Activated CD4-positive, alpha-beta memory T cell treated with anti-CD3 and anti-CD28 coated beads, Interleukin-2, amount 10 ng/mL, durations not matched to agents 7 days and 5 days (primary cell): Measurements from ENCODE around the gene AMH. TPM values are rescaled to one million over a fixed set of nuclear protein-coding genes. Genes with fewer than 3 reads are reported as not detected.

Experiments used
- CTCF ChIA-PET: fragments of 350-600 bp; sonication (Branson Sonifier 250); formaldehyde crosslinking; loops from one replicate; lab custom pipeline; 2021; ENCODE audit warnings: antibody characterized with exemption, inconsistent platforms; lab: Charles Lee
- POLR2A ChIA-PET: fragments of 350-600 bp; sonication (Branson Sonifier 250); formaldehyde crosslinking; loops from one replicate; lab custom pipeline; 2021; ENCODE audit warnings: antibody characterized with exemption; lab: Charles Lee
- DNase-seq: peaks from one replicate; pipeline ENCODE4 v3.0.0-alpha.2; 2020
- H3K27ac Mint-ChIP-seq: one replicate; pipeline ENCODE4 v1.8.0; 2021; ENCODE audit warnings: mild to moderate bottlenecking, mixed read lengths
- H3K27me3 Mint-ChIP-seq: one replicate; pipeline ENCODE4 v1.8.0; 2021; ENCODE audit warnings: mixed read lengths
- H3K36me3 Mint-ChIP-seq: one replicate; pipeline ENCODE4 v1.8.0; 2021; ENCODE audit warnings: low read depth, mixed read lengths
- H3K4me1 Mint-ChIP-seq: one replicate; pipeline ENCODE4 v1.8.0; 2021; ENCODE audit warnings: mixed read lengths
- H3K4me3 Mint-ChIP-seq: one replicate; pipeline ENCODE4 v1.8.0; 2021; ENCODE audit warnings: mild to moderate bottlenecking, mixed read lengths
- H3K9me3 Mint-ChIP-seq: one replicate; pipeline ENCODE4 v1.8.0; 2021; ENCODE audit warnings: mixed read lengths
- total RNA-seq, 2 experiments: library from RNA; stranded (reverse); gene quantifications; one replicate each; pipeline ENCODE4 v1.2.3, GENCODE V29; 2021

The AMH gene
- total RNA-seq, 2 experiments from 2014 or later, result 4.6 to 7.6 TPM

DNA sequence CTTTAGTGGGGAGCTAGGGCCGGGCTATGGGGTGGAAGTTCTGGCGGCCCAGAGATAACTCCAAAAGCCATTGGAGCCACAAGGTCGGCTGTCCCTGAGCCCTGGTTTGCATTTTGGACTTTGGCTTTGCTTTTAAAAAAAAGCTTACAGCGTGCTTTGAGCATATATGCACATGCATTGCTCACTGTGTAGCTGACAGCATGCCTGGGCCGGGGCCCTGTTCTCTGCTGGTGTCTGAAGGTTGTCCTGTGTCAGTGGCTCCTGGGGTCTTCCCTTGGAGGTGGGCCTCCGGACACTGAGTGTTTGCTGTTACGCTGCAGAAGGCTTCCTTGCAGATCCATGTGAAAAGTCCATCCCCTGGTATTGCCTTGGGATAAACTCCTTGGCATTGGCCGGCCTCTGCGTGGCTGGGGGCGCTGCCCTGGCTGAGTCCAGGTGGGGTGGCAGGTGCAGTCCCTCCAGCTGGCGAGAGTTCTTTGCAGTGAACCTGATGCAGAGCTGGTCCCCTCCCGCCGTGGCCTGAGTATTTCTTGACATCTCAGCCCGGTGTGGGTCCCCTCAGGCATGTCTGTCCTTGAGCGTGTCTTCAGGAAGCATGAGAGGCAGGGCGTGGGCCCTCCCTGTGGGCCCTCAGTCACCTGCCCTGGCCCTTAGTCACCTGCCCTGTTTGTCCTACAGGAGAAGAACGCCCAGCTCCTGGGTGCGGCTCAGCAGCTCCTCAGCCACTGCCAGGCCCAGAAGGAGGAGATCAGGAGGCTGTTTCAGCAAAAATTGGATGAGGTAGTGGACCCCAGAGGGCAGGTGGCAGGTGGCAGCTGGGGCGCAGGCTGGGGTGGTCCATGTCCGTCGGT, 36.0 kb upstream of the AMH start:
- no peak for DNase-seq
- ChIA-PET POLR2A (no interaction called here), CTCF (no interaction called here)
- H3K4me1 Mint-ChIP-seq, result peaks cover 9% of the 10 kb centered on the region
- no peak overlapping the region for H3K4me3 Mint-ChIP-seq
- peaks cover 44% of the 10 kb centered on the region for H3K36me3 Mint-ChIP-seq
- H3K27ac Mint-ChIP-seq, result no peak overlapping the region
- H3K27me3 Mint-ChIP-seq, result no peaks in the 10 kb centered on the region
- H3K9me3 Mint-ChIP-seq, result no peaks in the 10 kb centered on the region

DNA sequence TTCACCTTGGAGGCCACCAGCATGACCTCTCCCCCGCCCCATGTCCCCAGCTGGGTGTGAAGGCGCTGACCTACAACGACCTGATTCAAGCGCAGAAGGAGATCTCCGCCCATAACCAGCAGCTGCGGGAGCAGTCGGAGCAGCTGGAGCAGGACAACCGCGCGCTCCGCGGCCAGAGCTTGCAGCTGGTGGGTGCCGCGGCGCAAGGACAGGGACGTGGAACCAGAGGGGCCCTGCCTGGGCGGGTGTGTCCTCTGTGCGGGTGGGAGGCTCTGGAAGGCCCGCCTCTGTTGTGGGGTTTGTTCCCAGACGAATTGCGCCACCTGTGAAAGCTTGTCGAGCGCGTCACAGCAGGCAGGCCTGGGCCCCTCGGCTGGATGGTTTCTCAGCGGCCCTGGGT, 35.3 kb upstream of the AMH start:
- H3K27me3 Mint-ChIP-seq, result no peaks in the 10 kb centered on the region
- no peak overlapping the region for H3K4me3 Mint-ChIP-seq
- H3K36me3 Mint-ChIP-seq, result peaks cover 44% of the 10 kb centered on the region
- no peak for DNase-seq
- H3K4me1 Mint-ChIP-seq, result peaks cover 7% of the 10 kb centered on the region
- ChIA-PET CTCF (no interaction called here), POLR2A (no interaction called here)
- H3K9me3 Mint-ChIP-seq, result no peaks in the 10 kb centered on the region
- H3K27ac Mint-ChIP-seq, result no peak overlapping the region

DNA sequence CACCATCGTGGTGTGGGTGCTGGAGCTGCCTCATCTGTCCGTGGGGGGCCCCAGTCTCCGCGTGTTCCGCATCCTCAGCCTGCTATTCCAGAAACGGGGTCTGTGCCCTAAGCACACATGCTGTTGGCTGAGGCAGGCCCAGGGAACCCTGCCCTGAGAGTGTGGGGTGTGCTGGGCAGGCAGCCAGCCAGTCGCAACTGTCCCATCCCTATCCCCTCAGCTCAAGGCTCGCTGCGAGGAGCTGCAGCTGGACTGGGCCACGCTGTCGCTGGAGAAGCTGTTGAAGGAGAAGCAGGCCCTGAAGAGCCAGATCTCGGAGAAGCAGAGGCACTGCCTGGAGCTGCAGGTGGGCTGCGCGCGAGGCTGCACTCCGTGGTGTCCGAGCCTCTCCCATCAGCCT, 34.9 kb upstream of the AMH start:
- ChIA-PET CTCF (no interaction called here), POLR2A (no interaction called here)
- no peaks in the 10 kb centered on the region for H3K9me3 Mint-ChIP-seq
- H3K36me3 Mint-ChIP-seq, result peaks cover 47% of the 10 kb centered on the region
- peaks cover 7% of the 10 kb centered on the region for H3K4me1 Mint-ChIP-seq
- H3K27me3 Mint-ChIP-seq, result no peaks in the 10 kb centered on the region
- no peak overlapping the region for H3K27ac Mint-ChIP-seq
- no peak for DNase-seq
- no peak overlapping the region for H3K4me3 Mint-ChIP-seq

DNA sequence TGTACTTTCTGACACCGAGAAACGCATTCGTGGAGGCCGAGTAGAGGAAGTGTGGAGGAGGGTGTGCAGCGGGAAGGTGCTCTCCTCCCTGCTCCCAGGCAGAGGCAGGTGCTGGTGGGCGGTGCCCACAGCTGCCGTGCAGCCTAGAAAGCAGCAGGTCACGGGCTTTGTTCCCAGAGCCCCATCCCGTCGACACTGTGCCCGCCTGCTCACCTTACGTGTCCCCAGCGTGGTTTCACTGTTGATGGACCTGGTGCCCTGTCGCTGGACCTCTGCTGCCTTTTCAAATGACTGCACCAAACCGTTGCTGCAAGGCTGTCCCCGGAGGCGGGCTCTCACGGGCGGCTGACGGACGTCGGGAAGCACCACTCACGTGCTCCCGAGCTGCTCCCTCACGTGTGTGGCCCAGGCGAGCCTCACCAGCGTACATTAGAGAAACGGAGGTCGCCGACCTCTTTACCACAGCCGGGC, 33.8 kb upstream of the AMH start:
- POLR2A ChIA-PET, result interaction anchor here (1.0 to 1.5 kb wide), 3 partner anchors 16 to 20 kb away, joined by 3 to 5 read pairs (median 4); partner anchors contain the start of gene PLEKHJ1
- Mint-ChIP-seq H3K36me3 (peaks cover 52% of the 10 kb centered on the region), H3K27me3 (no peaks in the 10 kb centered on the region), H3K27ac (no peak overlapping the region), H3K4me3 (no peak overlapping the region), H3K9me3 (no peaks in the 10 kb centered on the region), H3K4me1 (peaks cover 7% of the 10 kb centered on the region)
- DNase-seq, result peak; percentile 27
- CTCF ChIA-PET, result interaction anchor here (1.4 to 1.5 kb wide), 2 partner anchors 47 to 59 kb away, joined by 5 read pairs; no protein-coding TSS in a partner anchor

DNA sequence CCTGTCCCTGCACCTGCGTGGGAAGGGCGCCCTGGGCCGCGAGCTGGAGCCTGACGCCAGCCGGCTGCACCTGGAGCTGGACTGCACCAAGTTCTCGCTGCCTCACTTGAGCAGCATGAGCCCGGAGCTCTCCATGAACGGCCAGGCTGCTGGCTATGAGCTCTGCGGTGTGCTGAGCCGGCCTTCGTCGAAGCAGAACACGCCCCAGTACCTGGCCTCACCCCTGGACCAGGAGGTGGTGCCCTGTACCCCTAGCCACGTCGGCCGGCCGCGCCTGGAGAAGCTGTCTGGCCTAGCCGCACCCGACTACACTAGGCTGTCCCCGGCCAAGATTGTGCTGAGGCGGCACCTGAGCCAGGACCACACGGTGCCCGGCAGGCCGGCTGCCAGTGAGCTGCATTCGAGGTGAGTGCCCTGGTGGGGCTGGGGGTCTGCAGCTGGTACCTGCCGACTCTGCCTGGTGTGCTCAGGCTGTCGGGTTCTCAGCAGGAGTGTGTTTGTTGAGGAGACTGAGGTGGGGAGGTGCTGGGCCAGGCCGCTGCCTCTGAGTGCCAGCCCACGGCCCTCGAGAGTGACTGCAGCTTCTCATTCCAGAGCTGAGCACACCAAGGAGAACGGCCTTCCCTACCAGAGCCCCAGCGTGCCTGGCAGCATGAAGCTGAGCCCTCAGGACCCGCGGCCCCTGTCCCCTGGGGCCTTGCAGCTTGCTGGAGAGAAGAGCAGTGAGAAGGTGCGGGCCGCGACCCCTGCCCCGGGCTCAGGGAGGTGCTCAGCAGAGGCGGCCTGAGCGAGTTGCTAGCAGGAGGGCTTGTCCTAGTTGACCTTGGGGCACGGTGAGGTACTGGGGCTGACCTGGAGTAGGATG, 32.5 kb upstream of the AMH start:
- no peak for DNase-seq
- Mint-ChIP-seq H3K9me3 (no peaks in the 10 kb centered on the region), H3K4me3 (no peak overlapping the region), H3K27ac (no peak overlapping the region), H3K27me3 (no peaks in the 10 kb centered on the region), H3K4me1 (peaks cover 7% of the 10 kb centered on the region), H3K36me3 (peaks cover 52% of the 10 kb centered on the region)
- ChIA-PET POLR2A (interaction anchor here (0.7 to 1.5 kb wide), 3 partner anchors 15 to 19 kb away, joined by 3 to 5 read pairs (median 3); partner anchors contain the start of gene PLEKHJ1), CTCF (interaction anchor here (0.6 to 1.5 kb wide), 3 partner anchors 44 to 61 kb away, joined by 3 to 5 read pairs (median 5); no protein-coding TSS in a partner anchor)

DNA sequence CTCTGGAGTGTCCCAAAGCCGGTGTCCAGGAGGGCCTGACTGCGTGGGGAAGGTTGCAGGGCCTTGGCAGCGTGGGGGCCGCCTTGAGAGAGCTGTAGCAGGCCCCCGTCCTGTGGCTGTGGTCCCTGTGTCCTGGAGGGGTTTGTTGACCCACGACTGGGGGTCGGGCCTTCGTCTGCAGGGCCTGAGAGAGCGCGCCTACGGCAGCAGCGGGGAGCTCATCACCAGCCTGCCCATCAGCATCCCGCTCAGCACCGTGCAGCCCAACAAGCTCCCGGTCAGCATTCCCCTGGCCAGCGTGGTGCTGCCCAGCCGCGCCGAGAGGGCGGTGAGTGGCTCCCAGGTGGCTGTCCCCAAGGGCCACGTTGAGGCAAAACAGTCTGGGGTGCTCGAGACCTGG, 31.5 kb upstream of the AMH start:
- CTCF ChIA-PET, result interaction anchor here (1.4 kb wide), 1 partner anchor 61 kb away, joined by 3 read pairs; no protein-coding TSS in a partner anchor
- Mint-ChIP-seq H3K4me3 (no peak overlapping the region), H3K27ac (no peak overlapping the region), H3K36me3 (peaks cover 44% of the 10 kb centered on the region), H3K9me3 (no peaks in the 10 kb centered on the region), H3K4me1 (peaks cover 7% of the 10 kb centered on the region), H3K27me3 (no peaks in the 10 kb centered on the region)
- POLR2A ChIA-PET, result interaction anchor here (0.7 kb wide), 1 partner anchor 11 kb away, joined by 3 read pairs; no protein-coding TSS in a partner anchor
- DNase-seq, result no peak

DNA sequence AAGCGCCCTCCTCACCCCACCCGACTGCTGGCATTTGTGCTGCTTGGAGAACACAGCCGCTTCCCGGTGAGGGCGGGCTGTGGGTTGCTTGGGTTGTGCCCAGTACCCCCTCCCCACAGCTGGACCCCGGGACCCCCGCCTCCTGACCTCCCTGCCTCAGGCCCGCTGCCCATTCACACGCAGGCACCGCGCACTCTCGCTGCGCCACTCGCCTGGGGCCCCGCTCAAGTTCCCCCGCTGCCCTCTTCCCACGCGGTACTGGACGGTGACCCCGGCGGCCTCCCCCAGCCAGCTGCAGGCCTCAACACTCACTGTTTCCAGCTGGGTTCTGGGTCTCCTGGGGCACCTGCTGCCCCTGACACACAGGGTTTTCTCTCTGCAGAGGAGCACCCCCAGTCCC, 29.4 kb upstream of the AMH start:
- no peak overlapping the region for H3K27ac Mint-ChIP-seq
- POLR2A ChIA-PET, result interaction anchor here (1.4 kb wide), 1 partner anchor 61 kb away, joined by 3 read pairs; no protein-coding TSS in a partner anchor
- peaks cover 12% of the 10 kb centered on the region for H3K4me1 Mint-ChIP-seq
- no peaks in the 10 kb centered on the region for H3K27me3 Mint-ChIP-seq
- H3K36me3 Mint-ChIP-seq, result peaks cover 46% of the 10 kb centered on the region
- H3K4me3 Mint-ChIP-seq, result no peak overlapping the region
- no peaks in the 10 kb centered on the region for H3K9me3 Mint-ChIP-seq
- CTCF ChIA-PET, result no interaction called here
- no peak for DNase-seq

DNA sequence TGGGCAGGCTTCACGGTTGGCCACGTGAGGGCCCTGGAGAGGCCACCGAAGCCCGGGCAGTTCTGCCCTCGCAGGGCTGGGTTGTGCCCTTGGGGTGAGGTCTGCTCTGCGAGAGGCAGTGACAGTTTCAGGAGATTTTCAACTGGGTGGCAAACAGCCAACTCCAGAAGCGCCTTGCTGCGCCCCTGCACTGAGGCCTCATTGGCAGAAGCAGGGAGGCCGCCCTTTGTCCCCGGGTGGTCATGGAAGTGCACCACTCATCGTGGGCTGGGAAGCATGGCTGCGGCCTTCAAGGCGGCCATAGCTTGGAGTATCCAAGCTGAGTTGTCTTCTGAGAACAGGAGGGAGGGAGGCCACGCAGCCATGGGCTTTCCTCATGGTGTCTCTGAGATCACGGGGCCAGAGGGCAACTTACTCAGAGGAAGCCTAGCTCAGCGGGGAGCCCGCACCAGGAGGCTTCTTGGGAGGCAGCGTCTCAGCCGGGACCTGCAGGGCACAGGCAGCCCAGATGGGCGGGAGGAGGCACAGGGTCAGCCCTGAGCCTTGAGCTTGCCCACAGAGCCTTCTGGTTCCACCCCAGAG, 27.8 kb upstream of the AMH start:
- H3K9me3 Mint-ChIP-seq, result no peaks in the 10 kb centered on the region
- H3K4me3 Mint-ChIP-seq, result no peak overlapping the region
- peaks cover 7% of the 10 kb centered on the region for H3K4me1 Mint-ChIP-seq
- CTCF ChIA-PET, result no interaction called here
- peaks cover 44% of the 10 kb centered on the region for H3K36me3 Mint-ChIP-seq
- POLR2A ChIA-PET, result interaction anchor here (1.2 kb wide), 1 partner anchor 14 kb away, joined by 3 read pairs; the partner anchor contains the start of gene PLEKHJ1
- no peaks in the 10 kb centered on the region for H3K27me3 Mint-ChIP-seq
- no peak overlapping the region for H3K27ac Mint-ChIP-seq
- no peak for DNase-seq

DNA sequence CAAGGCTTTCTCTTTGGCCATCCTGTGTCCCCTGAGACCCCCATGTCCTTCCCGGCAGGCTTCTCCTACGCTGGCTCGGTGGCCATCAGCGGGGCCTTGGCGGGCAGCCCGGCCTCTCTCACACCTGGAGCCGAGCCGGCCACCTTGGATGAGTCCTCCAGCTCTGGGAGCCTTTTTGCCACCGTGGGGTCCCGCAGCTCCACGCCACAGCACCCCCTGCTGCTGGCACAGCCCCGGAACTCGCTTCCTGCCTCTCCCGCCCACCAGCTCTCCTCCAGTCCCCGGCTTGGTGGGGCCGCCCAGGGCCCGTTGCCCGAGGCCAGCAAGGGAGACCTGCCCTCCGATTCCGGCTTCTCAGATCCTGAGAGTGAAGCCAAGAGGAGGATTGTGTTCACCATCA, 27.2 kb upstream of the AMH start:
- CTCF ChIA-PET, result interaction anchor here (0.6 kb wide), 1 partner anchor 17 kb away, joined by 3 read pairs; no protein-coding TSS in a partner anchor
- H3K9me3 Mint-ChIP-seq, result no peaks in the 10 kb centered on the region

DNA sequence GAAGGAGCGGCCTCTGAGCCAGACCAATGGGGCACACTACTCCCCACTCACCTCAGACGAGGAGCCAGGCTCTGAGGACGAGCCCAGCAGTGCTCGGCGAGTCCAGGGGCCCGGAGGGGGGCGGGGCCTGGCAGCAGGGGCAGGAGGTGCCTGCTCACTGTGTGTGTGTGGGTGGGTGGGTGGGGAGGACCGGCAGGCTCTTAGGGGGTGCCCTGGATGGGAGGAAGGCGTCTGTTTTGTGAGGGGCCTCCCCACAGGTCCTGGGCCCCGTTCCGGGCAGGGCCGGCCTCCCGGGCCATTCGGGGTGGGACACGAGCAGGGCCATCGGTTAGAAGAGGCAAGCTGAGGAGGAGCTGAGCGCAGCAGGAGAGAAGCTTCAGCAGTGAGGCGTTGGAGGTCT, 25.7 kb upstream of the AMH start:
- Mint-ChIP-seq H3K4me1 (peaks cover 7% of the 10 kb centered on the region), H3K27me3 (no peaks in the 10 kb centered on the region), H3K9me3 (no peaks in the 10 kb centered on the region), H3K36me3 (peaks cover 33% of the 10 kb centered on the region), H3K4me3 (no peak overlapping the region), H3K27ac (peak overlapping the region; percentile 64)
- ChIA-PET POLR2A (no interaction called here), CTCF (no interaction called here)
- no peak for DNase-seq

More for the DNA sequence above, 27.2 kb upstream of the AMH start:
- Mint-ChIP-seq H3K27me3 (no peaks in the 10 kb centered on the region), H3K27ac (no peak overlapping the region), H3K36me3 (peaks cover 38% of the 10 kb centered on the region), H3K4me1 (peaks cover 7% of the 10 kb centered on the region), H3K4me3 (no peak overlapping the region)
- no peak for DNase-seq
- POLR2A ChIA-PET, result interaction anchor here (1.2 kb wide), 1 partner anchor 14 kb away, joined by 3 read pairs; the partner anchor contains the start of gene PLEKHJ1

DNA sequence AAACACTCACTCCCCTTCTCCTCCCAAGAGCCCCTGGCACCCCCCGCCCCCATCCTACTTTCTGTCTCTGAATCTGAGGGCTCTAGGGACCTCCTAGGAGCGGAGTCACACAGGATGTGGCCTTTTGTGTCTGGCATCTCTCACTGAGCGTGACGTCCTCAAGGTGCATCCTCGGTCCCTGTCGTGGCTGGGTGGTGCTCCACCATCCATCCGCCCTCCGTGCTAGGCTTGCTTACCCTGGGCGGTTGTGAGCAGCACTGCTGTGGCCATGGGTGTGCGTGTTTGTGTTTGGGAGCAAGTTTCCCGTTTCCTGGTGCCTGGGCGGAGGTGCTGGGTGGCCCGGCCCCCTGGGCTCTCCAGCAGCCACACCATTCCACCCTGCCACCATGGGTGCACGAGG, 25.2 kb upstream of the AMH start:
- Mint-ChIP-seq H3K36me3 (peaks cover 36% of the 10 kb centered on the region), H3K9me3 (no peaks in the 10 kb centered on the region), H3K4me3 (no peak overlapping the region), H3K27ac (peak overlapping the region; percentile 64), H3K27me3 (no peaks in the 10 kb centered on the region), H3K4me1 (peaks cover 7% of the 10 kb centered on the region)
- peak; percentile 27 for DNase-seq
- POLR2A ChIA-PET, result no interaction called here
- CTCF ChIA-PET, result no interaction called here

DNA sequence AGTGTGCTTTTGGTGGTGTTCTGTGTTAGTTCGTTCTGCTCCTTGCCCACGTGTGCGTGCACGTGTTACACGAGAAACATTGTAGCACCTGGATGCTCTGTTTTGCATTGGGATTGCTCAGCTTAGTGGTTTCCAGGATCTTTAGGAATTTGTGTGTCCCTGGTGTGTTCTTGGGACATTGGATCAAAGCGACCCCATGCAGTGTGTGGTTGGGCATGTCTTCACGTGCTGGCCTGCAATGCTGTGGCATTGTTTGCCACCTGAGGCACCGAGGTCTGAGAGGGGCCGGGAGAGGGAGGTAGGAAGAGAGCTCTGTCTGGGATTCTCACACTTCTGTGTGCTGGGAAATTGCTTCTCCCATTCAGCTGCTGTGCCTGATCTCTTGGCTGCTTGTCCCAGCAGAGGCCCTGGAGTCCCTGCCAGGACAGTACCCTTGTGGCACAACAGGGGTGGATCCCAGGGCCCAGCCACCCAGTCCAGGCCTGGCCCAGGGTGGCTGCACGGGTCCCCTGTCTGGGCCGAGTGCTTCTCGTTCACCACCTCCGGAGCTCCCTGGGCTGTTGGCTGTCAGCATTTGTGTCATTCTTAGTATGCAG, 24.3 kb upstream of the AMH start:
- no peak for DNase-seq
- H3K27me3 Mint-ChIP-seq, result no peaks in the 10 kb centered on the region
- peaks cover 36% of the 10 kb centered on the region for H3K36me3 Mint-ChIP-seq
- no peaks in the 10 kb centered on the region for H3K9me3 Mint-ChIP-seq
- peaks cover 7% of the 10 kb centered on the region for H3K4me1 Mint-ChIP-seq
- CTCF ChIA-PET, result no interaction called here
- no peak overlapping the region for H3K4me3 Mint-ChIP-seq
- POLR2A ChIA-PET, result no interaction called here
- H3K27ac Mint-ChIP-seq, result peak overlapping the region; percentile 52
